ENCODE results near the gene ATAT1. TPM values are rescaled to one million over a fixed set of nuclear protein-coding genes. Genes with fewer than 3 reads are reported as not detected.
A peak's percentile ranks its signal among the peaks of the same experiment; 100 is the strongest.

Gene ATAT1
- polyA plus RNA-seq, 3 donors, result 0.51 to 10.4 (median 0.68) TPM

- peaks cover 9% of the 10 kb centered on the region for H3K79me2 ChIP-seq (ENCODE audit: insufficient read depth, low read length)
- H3K4me3 ChIP-seq (replicated peaks in 1 of 3; ENCODE audit: low read depth in 2 of 3, low read length in 3 of 3), result no peak overlapping the region
- H4K20me1 ChIP-seq (ENCODE audit: insufficient read depth, low read length), result no peaks in the 10 kb centered on the region
- Mint-ChIP-seq H3K9me3 (no peaks in the 10 kb centered on the region), H3K27ac (peak overlapping the region in 4 of 7 donors; percentile 69 to 98 (median 96)), H3K4me1 (peaks cover 20% of the 10 kb centered on the region), H3K4me3 (no peak overlapping the region), H3K36me3 (peaks cover 41 to 63% of the 10 kb centered on the region in 2 donors), H3K27me3 (ENCODE audit: low read depth in 3 of 3) (peaks cover 0 to 2% (median 0%) of the 10 kb centered on the region in 3 donors)
- H3K4me1 ChIP-seq (ENCODE audit: control insufficient read depth in 1 of 2, insufficient read depth in 2 of 2, low read length in 2 of 2), result peaks cover 13 to 15% of the 10 kb centered on the region in 2 donors
- peak overlapping the region in 1 of 2 donors; percentile 87 for H3K27ac ChIP-seq (ENCODE audit: low read depth in 1 of 2, low read length in 2 of 2)
- H3K9me3 ChIP-seq (replicated peaks in 1 of 2; ENCODE audit: control insufficient read depth in 1 of 2, insufficient read depth in 1 of 2, low read length in 2 of 2), result no peaks in the 10 kb centered on the region
- no peak for TF ChIP-seq CTCF (IDR thresholded peaks at IDR 0.05)
- no peaks in the 10 kb centered on the region for H3K27me3 ChIP-seq (ENCODE audit: control insufficient read depth in 2 of 2, insufficient read depth in 2 of 2, low read length in 2 of 2)
- 96% methylated on average over 4 of the region's 8 CpGs for WGBS (ENCODE audit: insufficient coverage)
- H2AFZ ChIP-seq (ENCODE audit: insufficient read depth, low read depth, low read length, poor library complexity, severe bottlenecking), result no peak overlapping the region
- H3K36me3 ChIP-seq (replicated peaks in 1 of 2; ENCODE audit: control insufficient read depth in 1 of 2, insufficient read depth in 2 of 2, low read length in 2 of 2), result peaks cover 39 to 60% of the 10 kb centered on the region in 2 donors
- no peak overlapping the region for H3K4me2 ChIP-seq (replicated peaks; ENCODE audit: extremely low read depth, low read length, poor library complexity, severe bottlenecking)
- no peak overlapping the region for H3K9ac ChIP-seq (ENCODE audit: insufficient read depth, low read length, poor library complexity, severe bottlenecking)
- intact Hi-C loops (cut with micrococcal nuclease), result no loop called here
- no peak for DNase-seq
These were observed 1.2 kb upstream of the ATAT1 start for GRCh38 chr6:30625511-30625910.

- Histone ChIP-seq H3K9ac (ENCODE audit: insufficient read depth, low read length, poor library complexity, severe bottlenecking) (no peak overlapping the region), H3K4me2 (replicated peaks; ENCODE audit: extremely low read depth, low read length, poor library complexity, severe bottlenecking) (no peak overlapping the region), H3K79me2 (ENCODE audit: insufficient read depth, low read length) (no peaks in the 10 kb centered on the region), H3K36me3 (replicated peaks in 1 of 2; ENCODE audit: control insufficient read depth in 1 of 2, insufficient read depth in 2 of 2, low read length in 2 of 2) (peaks cover 6 to 24% of the 10 kb centered on the region in 2 donors), H3K9me3 (replicated peaks in 1 of 2; ENCODE audit: control insufficient read depth in 1 of 2, insufficient read depth in 1 of 2, low read length in 2 of 2) (no peaks in the 10 kb centered on the region), H4K20me1 (ENCODE audit: insufficient read depth, low read length) (no peaks in the 10 kb centered on the region), H3K27ac (ENCODE audit: low read depth in 1 of 2, low read length in 2 of 2) (no peak overlapping the region), H3K4me1 (ENCODE audit: control insufficient read depth in 1 of 2, insufficient read depth in 2 of 2, low read length in 2 of 2) (no peaks in the 10 kb centered on the region), H3K27me3 (ENCODE audit: control insufficient read depth in 2 of 2, insufficient read depth in 2 of 2, low read length in 2 of 2) (no peaks in the 10 kb centered on the region), H3K4me3 (replicated peaks in 1 of 3; ENCODE audit: low read depth in 2 of 3, low read length in 3 of 3) (no peak overlapping the region), H2AFZ (ENCODE audit: insufficient read depth, low read depth, low read length, poor library complexity, severe bottlenecking) (no peak overlapping the region)
- H3K4me3 Mint-ChIP-seq, result no peak overlapping the region
- WGBS (ENCODE audit: insufficient coverage), result 97% methylated on average over 3 of the region's 3 CpGs
- H3K27me3 Mint-ChIP-seq (ENCODE audit: low read depth in 3 of 3), result peaks cover 0 to 2% (median 0%) of the 10 kb centered on the region in 3 donors
- peaks cover 5% of the 10 kb centered on the region for H3K4me1 Mint-ChIP-seq
- no peaks in the 10 kb centered on the region for H3K9me3 Mint-ChIP-seq
- intact Hi-C loops (cut with micrococcal nuclease), result no loop called here
- peaks cover 28 to 33% of the 10 kb centered on the region in 2 donors for H3K36me3 Mint-ChIP-seq
- no peak for TF ChIP-seq CTCF (IDR thresholded peaks at IDR 0.05)
- H3K27ac Mint-ChIP-seq, result no peak overlapping the region
- DNase-seq, result no peak
These were observed 9.2 kb downstream of the ATAT1 start for GRCh38 chr6:30635834-30636233.
